ENCODE results near the gene RNASEL.
A peak's percentile ranks its signal among the peaks of the same experiment; 100 is the strongest.

- TF ChIP-seq POLR2A (IDR thresholded peaks at IDR 0.05): peak in 1 of 2 donors; percentile 72
- TF ChIP-seq, protein P1, sequence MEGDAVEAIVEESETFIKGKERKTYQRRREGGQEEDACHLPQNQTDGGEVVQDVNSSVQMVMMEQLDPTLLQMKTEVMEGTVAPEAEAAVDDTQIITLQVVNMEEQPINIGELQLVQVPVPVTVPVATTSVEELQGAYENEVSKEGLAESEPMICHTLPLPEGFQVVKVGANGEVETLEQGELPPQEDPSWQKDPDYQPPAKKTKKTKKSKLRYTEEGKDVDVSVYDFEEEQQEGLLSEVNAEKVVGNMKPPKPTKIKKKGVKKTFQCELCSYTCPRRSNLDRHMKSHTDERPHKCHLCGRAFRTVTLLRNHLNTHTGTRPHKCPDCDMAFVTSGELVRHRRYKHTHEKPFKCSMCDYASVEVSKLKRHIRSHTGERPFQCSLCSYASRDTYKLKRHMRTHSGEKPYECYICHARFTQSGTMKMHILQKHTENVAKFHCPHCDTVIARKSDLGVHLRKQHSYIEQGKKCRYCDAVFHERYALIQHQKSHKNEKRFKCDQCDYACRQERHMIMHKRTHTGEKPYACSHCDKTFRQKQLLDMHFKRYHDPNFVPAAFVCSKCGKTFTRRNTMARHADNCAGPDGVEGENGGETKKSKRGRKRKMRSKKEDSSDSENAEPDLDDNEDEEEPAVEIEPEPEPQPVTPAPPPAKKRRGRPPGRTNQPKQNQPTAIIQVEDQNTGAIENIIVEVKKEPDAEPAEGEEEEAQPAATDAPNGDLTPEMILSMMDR (IDR thresholded peaks at IDR 0.05): no peak
These were observed 25.9 kb upstream of the RNASEL start for GRCh38 chr1:182614796-182615454.
